Endothelial cell of umbilical vein (primary cell): ENCODE results near the gene TNFRSF4.

Experiments used
- CTCF ChIP-seq, 2 donors: IDR thresholded peaks; 1 replicate in 1 of 2; 2 replicates in 1 of 2; pipeline ENCODE4 v1.5.1; 2011; ENCODE audit warnings: low read length in 2 of 2, mild to moderate bottlenecking in 2 of 2, moderate library complexity in 2 of 2, control low read depth in 1 of 2, inconsistent platforms in 1 of 2, low read depth in 1 of 2; ENCODE audit not compliant: insufficient read depth in 1 of 2; ENCODE audit errors: extremely low read depth in 1 of 2
- EZH2 ChIP-seq: IDR thresholded peaks from 2 replicates; pipeline ENCODE4 v1.6.1; 2012; ENCODE audit warnings: borderline replicate concordance, low read depth, mild to moderate bottlenecking, moderate library complexity, low read length, inconsistent platforms; ENCODE audit not compliant: severe bottlenecking
- GATA2 ChIP-seq: IDR thresholded peaks from 2 replicates; pipeline ENCODE4 v1.7.0; 2011; ENCODE audit warnings: low read depth, mild to moderate bottlenecking, moderate library complexity, mixed read lengths, low read length; ENCODE audit not compliant: insufficient read length, insufficient read depth
- POLR2AphosphoS5 ChIP-seq: IDR thresholded peaks from 2 replicates; pipeline ENCODE4 v1.6.1; 2012; ENCODE audit warnings: low read depth, mild to moderate bottlenecking, control low read depth, low read length, moderate library complexity; ENCODE audit not compliant: insufficient read depth

- TF ChIP-seq CTCF (IDR thresholded peaks at IDR 0.05; ENCODE audit: extremely low read depth in 1 of 2, insufficient read depth in 1 of 2, low read depth in 1 of 2, low read length in 2 of 2) (no peak), POLR2AphosphoS5 (no peak), GATA2 (no peak), EZH2 (no peak)
Measured at GRCh38 chr1:1185101-1185765, 28.7 kb downstream of the TNFRSF4 start.
